Inflammatory macrophage treated with lipopolysaccharide for 4 hours (primary cell): ENCODE data around the gene NFIB.

Experiments used
- DNase-seq: peaks from one replicate; pipeline ENCODE4 v3.0.0-alpha.2; 2020

Gene NFIB

GRCh38 chr9:14303100-14303499 is 10.8 kb downstream of the NFIB start:
- DNase-seq, result no peak

- no peak for DNase-seq
Measured at GRCh38 chr9:14302405-14302804, 11.5 kb downstream of the NFIB start.

- DNase-seq, result no peak
Measured at GRCh38 chr9:14301583-14302021, 12.3 kb downstream of the NFIB start.

- no peak for DNase-seq
Measured at GRCh38 chr9:14301006-14301405, 12.9 kb downstream of the NFIB start.

GRCh38 chr9:14300588-14300987 is 13.4 kb downstream of the NFIB start:
- DNase-seq, result no peak

- no peak for DNase-seq
Measured at GRCh38 chr9:14300040-14300439, 13.9 kb downstream of the NFIB start.

- no peak for DNase-seq
Measured at GRCh38 chr9:14298601-14299022, 15.3 kb downstream of the NFIB start.

GRCh38 chr9:14296495-14297113 is 17.3 kb downstream of the NFIB start:
- no peak for DNase-seq

- no peak for DNase-seq
Measured at GRCh38 chr9:14294659-14295058, 19.3 kb downstream of the NFIB start.

GRCh38 chr9:14293801-14294200 is 20.1 kb downstream of the NFIB start:
- no peak for DNase-seq

GRCh38 chr9:14292181-14292739 is 21.7 kb downstream of the NFIB start:
- no peak for DNase-seq

GRCh38 chr9:14289916-14290315 is 24.0 kb downstream of the NFIB start:
- no peak for DNase-seq

GRCh38 chr9:14288433-14288832 is 25.5 kb downstream of the NFIB start:
- DNase-seq, result no peak

GRCh38 chr9:14286121-14286520 is 27.8 kb downstream of the NFIB start:
- DNase-seq, result no peak

- DNase-seq, result no peak
Measured at GRCh38 chr9:14283276-14283675, 30.7 kb downstream of the NFIB start.

- no peak for DNase-seq
Measured at GRCh38 chr9:14281876-14282275, 32.1 kb downstream of the NFIB start.

GRCh38 chr9:14281136-14281795 is 32.7 kb downstream of the NFIB start:
- no peak for DNase-seq

GRCh38 chr9:14279671-14280070 is 34.3 kb downstream of the NFIB start:
- DNase-seq, result no peak

GRCh38 chr9:14278291-14278721 is 35.6 kb downstream of the NFIB start:
- DNase-seq, result no peak

- DNase-seq, result no peak
Measured at GRCh38 chr9:14277761-14278160, 36.2 kb downstream of the NFIB start.

GRCh38 chr9:14277244-14277643 is 36.7 kb downstream of the NFIB start:
- no peak for DNase-seq

- no peak for DNase-seq
Measured at GRCh38 chr9:14275331-14275730, 38.6 kb downstream of the NFIB start.

GRCh38 chr9:14273696-14274121 is 40.2 kb downstream of the NFIB start:
- DNase-seq, result no peak

GRCh38 chr9:14272927-14273528 is 40.9 kb downstream of the NFIB start:
- DNase-seq, result no peak
